Epithelial cell of prostate (primary cell): ENCODE results near the gene OLFM2.
"Not testable (repeated sequence)": the region's sequence is repeated elsewhere in the genome, so short reads cannot be mapped to it uniquely, and the experiment has no call there.

Experiments
- DNase-seq: peaks from one replicate; pipeline ENCODE4 v3.0.0-alpha.2; 2011; ENCODE audit warnings: low read depth, low spot score
- H3K27ac ChIP-seq: fragments of 450-650 bp; 2 replicates; pipeline ENCODE4 v1.5.1; 2017; ENCODE audit warnings: mild to moderate bottlenecking

OLFM2 gene

GRCh38 chr19:9842834-9843625 lies 93.3 kb downstream of the OLFM2 start:
- no peak for DNase-seq
- no peak overlapping the region for H3K27ac ChIP-seq

GRCh38 chr19:9839415-9839814 lies 96.9 kb downstream of the OLFM2 start:
- no peak for DNase-seq

GRCh38 chr19:9838324-9838723 lies 98.0 kb downstream of the OLFM2 start:
- no peak for DNase-seq
- H3K27ac ChIP-seq, result no peak overlapping the region

More at GRCh38 chr19:9839415-9839814, 96.9 kb downstream of the OLFM2 start:
- H3K27ac ChIP-seq, result no peak overlapping the region

GRCh38 chr19:9836021-9836420 lies 100.3 kb downstream of the OLFM2 start:
- no peak for DNase-seq
- no peak overlapping the region for H3K27ac ChIP-seq

DNA sequence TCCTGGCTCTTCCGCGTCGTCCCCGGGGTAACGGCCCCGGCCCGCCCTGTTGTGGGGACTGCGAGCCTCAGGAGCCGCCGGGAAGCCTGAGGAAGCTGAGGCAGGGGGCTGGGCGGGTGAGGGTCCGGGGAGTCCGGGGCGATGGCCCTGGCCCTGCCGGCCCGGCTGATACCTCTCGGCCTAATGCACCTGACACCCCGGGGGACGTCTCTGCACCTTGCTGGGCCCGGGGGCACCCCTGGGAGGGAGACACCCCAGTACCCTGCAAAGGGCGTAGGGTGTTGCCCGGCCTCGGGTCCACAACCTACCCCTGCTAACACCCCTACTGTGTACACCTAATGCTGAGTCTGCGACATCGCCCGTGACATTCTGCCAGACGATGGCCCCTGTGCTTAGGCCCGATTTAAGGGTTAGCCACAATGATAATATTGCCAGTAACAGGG lies 100.8 kb downstream of the OLFM2 start:
- no peak for DNase-seq
- no peak overlapping the region for H3K27ac ChIP-seq

- peak; percentile 89 for DNase-seq
- H3K27ac ChIP-seq, result no peak within 1 kb of the TSS
Observed at GRCh38 chr19:9834726-9835506, 101.4 kb downstream of the OLFM2 start, which contains the start of gene PIN1. PIN1 (plus strand) TSS chr19:9835318; CDS start chr19:9835345, 27 bp downstream.

- H3K27ac ChIP-seq, result no peak overlapping the region
- DNase-seq, result no peak
Observed at GRCh38 chr19:9834307-9834725, 102.0 kb downstream of the OLFM2 start.

GRCh38 chr19:9828551-9829063 lies 107.7 kb downstream of the OLFM2 start:
- DNase-seq, result no peak
- H3K27ac ChIP-seq, result peak overlapping the region; percentile 74

GRCh38 chr19:9827289-9828238 lies 108.8 kb downstream of the OLFM2 start, which contains the start of gene UBL5:
UBL5 (plus strand) TSS chr19:9827918; CDS start chr19:9828338, 420 bp downstream.
- DNase-seq, result peak; percentile 62

GRCh38 chr19:9823816-9824215 lies 112.5 kb downstream of the OLFM2 start:
- DNase-seq, result no peak
- no peak overlapping the region for H3K27ac ChIP-seq

More at GRCh38 chr19:9827289-9828238, 108.8 kb downstream of the OLFM2 start, which contains the start of gene UBL5:
- peak within 1 kb of the TSS; percentile 74 for H3K27ac ChIP-seq

GRCh38 chr19:9820034-9820433 lies 116.3 kb downstream of the OLFM2 start:
- peak overlapping the region; percentile 89 for H3K27ac ChIP-seq
- not testable (repeated sequence) for DNase-seq

GRCh38 chr19:9819596-9819909 lies 116.8 kb downstream of the OLFM2 start:
- H3K27ac ChIP-seq, result peak overlapping the region; percentile 89
- no peak for DNase-seq

DNA sequence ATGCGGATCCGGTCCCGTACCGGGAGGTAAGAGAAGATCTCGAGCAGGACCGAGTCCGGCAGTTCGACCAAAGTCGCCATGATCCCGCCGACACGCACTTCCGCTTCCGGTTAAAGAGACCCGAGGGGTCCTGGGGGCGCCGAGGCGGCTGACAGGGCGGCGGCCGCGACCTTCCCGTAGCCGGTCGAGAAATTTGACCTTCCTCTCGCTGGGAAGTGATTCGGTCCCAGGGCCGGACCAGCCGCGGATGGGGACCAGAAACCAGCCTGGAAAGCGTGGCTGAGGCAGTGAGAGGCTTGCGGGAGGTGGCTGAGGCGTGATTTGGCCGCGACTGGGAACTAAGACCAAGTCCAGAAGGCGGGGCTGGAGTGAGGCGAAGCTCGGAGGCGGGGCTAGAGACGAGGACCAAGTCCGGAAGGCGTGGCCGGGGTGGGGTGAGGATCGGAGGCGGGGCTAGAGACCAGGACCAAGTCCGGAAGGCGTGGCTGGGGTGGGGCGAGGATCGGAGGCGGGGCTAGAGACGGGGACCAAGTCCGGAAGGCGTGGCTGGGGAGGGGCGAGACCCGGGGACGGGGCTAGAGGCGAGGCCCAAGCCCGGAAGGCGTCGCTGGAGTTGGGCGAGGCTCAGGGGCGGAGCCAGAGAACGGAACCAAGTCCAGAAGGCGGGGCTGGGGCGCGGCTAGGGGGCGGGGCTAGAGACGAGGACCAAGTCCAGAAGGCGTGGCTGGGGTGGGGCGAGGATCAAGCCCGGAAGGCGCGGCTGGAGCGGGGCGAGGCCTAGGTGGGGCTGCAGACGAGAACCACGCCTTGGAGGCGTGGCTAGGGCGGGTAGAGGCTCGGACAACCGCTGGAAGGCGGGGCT lies 117.3 kb downstream of the OLFM2 start, which contains the start of gene FBXL12:
Gene FBXL12 (minus strand): TSS at position 346 of the 862 bp plus-strand sequence. CDS start 266 bp downstream, at position 80.
- peak; percentile 93 for DNase-seq
- peak within 1 kb of the TSS; percentile 89 for H3K27ac ChIP-seq

DNA sequence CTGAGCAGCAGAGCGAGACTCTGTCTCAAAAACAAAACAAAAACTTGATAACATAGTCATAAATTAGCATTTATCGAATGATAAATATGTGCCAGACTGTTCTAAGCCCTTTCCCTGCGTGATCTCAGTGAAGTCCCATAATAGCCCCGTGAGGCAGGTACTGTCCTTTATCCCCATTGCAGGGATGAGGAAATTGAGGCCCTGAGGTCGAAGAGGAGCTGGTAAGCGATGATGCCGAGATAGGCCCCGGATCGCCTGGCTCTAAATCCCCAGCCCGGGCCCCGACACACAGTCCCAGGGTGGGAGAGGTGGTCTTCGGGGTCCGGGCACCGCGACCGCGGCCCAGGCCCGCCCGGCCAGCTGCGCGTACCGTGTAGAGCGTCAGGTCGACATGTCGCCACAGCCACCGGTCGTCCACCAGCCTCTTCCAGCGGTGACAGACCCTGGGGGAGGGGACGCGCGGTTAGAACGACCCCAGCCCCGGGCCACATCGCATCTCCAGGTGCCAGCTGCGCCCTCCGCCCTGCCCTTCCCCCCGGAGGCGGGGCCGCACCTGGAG lies 118.1 kb downstream of the OLFM2 start:
- H3K27ac ChIP-seq, result peak overlapping the region; percentile 89
- DNase-seq, result no peak

DNA sequence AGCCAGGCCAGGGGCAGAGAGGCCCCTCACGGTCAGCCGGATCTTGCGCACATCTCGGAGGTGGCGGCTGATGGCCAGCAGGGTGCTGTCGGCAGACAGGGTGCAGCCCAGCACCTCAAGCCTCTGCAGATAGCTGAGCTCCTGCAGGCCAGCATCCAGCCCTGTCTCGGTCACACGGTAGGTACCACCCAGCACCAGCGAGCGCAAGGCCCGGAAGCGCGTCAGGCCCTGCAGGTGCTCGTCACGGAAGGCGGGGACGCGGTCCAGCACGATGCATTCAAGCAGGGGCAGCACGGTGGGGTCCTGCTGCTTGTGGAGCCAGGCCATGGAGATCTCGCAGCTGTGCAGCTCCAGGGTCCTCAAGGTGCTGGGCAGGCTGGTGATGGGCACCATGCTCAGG lies 125.2 kb downstream of the OLFM2 start:
- H3K27ac ChIP-seq, result no peak overlapping the region
- no peak for DNase-seq

DNA sequence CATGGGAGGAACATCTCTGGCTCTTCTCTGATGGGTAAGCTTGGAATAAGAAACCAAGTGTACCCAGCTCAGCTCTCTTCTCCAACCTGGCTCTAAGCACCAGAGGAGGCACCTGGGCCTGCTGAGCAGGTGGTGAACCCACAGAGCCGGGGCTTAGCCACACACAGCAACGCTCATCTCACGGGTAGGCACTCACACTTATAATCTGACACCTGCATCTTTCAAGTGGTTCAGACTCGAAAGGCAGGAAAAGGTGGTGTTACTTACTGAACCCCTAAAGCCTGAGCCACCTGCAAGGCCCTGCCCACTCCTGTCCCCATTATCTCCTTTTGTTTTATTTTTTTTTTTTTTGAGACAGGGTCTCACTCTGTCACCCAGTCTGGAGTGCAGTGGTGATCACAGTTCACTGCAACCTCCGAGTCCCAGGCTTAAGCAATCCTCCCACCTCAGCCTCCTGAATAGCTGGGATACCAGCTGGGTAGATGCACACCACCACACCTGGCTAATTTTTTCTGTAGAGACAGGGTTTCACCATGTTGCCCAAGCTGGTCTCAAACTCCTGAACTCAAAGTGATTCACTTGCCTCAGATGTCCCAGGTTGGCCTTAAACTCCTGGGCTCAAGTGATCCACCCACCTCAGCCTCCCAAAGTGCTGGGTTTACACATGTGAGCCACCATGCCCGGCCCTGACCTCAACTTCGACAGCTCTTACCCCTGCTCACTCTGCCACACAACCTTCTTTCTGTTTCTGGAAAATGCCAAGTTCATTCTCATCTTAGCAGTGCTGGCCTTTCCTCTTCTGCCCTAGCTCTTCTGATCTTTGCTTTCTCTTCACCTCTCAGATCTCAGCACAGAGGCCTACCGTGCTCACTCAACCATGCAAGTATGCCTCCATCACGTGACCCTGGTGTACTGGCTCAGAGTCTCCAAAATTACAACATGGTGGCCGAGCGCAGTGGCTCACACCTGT lies 127.2 kb downstream of the OLFM2 start:
- DNase-seq, result no peak
- H3K27ac ChIP-seq, result no peak overlapping the region

GRCh38 chr19:9806803-9807202 lies 129.5 kb downstream of the OLFM2 start:
- no peak for DNase-seq
- H3K27ac ChIP-seq, result no peak overlapping the region
